RWPE2 (cell line): ENCODE data around the gene TAS2R31.

Source experiments
- ATAC-seq: fragments of 200-7000 bp; cut with Tn5 transposase; 3 replicates; pipeline ENCODE4 v1.9.1; 2021; ENCODE audit warnings: low read depth
- DNase-seq: peaks from one replicate; pipeline ENCODE4 v3.0.0-alpha.2; 2020; ENCODE audit warnings: low spot score
- H3K27ac ChIP-seq: fragments of 450-650 bp; 2 replicates; pipeline ENCODE4 v1.5.1; 2017; ENCODE audit warnings: mild to moderate bottlenecking; ENCODE audit not compliant: poor library complexity, severe bottlenecking
- H3K27me3 ChIP-seq: fragments of 250-450 bp; sonication (Bioruptor Pico); 2 replicates; pipeline ENCODE4 v1.5.1; 2021; ENCODE audit warnings: mild to moderate bottlenecking, moderate library complexity; ENCODE audit not compliant: insufficient read depth, poor library complexity, severe bottlenecking
- H3K36me3 ChIP-seq: fragments of 250-450 bp; sonication (Bioruptor Pico); 2 replicates; pipeline ENCODE4 v1.5.1; 2020; ENCODE audit warnings: low read depth, mild to moderate bottlenecking, moderate library complexity
- H3K4me1 ChIP-seq: fragments of 250-450 bp; sonication (Bioruptor Pico); 2 replicates; pipeline ENCODE4 v1.5.1; 2021; ENCODE audit warnings: mild to moderate bottlenecking, moderate library complexity; ENCODE audit not compliant: insufficient read depth, poor library complexity, severe bottlenecking
- H3K4me3 ChIP-seq: fragments of 250-450 bp; sonication (Bioruptor Pico); 2 replicates; pipeline ENCODE4 v1.5.1; 2021; ENCODE audit warnings: mild to moderate bottlenecking, moderate library complexity; ENCODE audit not compliant: severe bottlenecking
- H3K9me3 ChIP-seq: fragments of 250-450 bp; sonication (Bioruptor Pico); 2 replicates; pipeline ENCODE4 v1.5.1; 2021; ENCODE audit warnings: mild to moderate bottlenecking, moderate library complexity; ENCODE audit not compliant: severe bottlenecking
- CTCF ChIP-seq: fragments of 450-650 bp; IDR thresholded peaks from one replicate; pipeline ENCODE4 v1.5.1; 2017; ENCODE audit warnings: mild to moderate bottlenecking, moderate library complexity; ENCODE audit not compliant: poor library complexity, severe bottlenecking

TAS2R31 gene

GRCh38 chr12:11031307-11031706 lies at the start of gene TAS2R31:
TAS2R31 (minus strand) TSS chr12:11031407; CDS start chr12:11031335, 72 bp downstream.
- H3K4me1 ChIP-seq = no peaks in the 10 kb centered on the region
- H3K27ac ChIP-seq = no peak within 1 kb of the TSS
- no peaks in the 10 kb centered on the region for H3K27me3 ChIP-seq
- no peak for ATAC-seq
- no peak for DNase-seq
- no peak within 1 kb of the TSS for H3K4me3 ChIP-seq
- H3K9me3 ChIP-seq = no peaks in the 10 kb centered on the region
- no peak for TF ChIP-seq CTCF
- no peaks in the 10 kb centered on the region for H3K36me3 ChIP-seq

GRCh38 chr12:11078246-11078645 lies 47.0 kb upstream of the TAS2R31 start:
- ATAC-seq (no peak), DNase-seq (no peak)
- TF ChIP-seq CTCF = no peak
- H3K9me3 ChIP-seq = no peaks in the 10 kb centered on the region
- H3K27me3 ChIP-seq = no peaks in the 10 kb centered on the region
- H3K4me3 ChIP-seq = no peak overlapping the region
- no peaks in the 10 kb centered on the region for H3K36me3 ChIP-seq
- no peaks in the 10 kb centered on the region for H3K4me1 ChIP-seq
- H3K27ac ChIP-seq = no peak overlapping the region

GRCh38 chr12:11075642-11076041 lies 44.4 kb upstream of the TAS2R31 start:
- ATAC-seq = no peak
- Histone ChIP-seq H3K4me1 (no peaks in the 10 kb centered on the region), H3K36me3 (no peaks in the 10 kb centered on the region), H3K27me3 (no peaks in the 10 kb centered on the region), H3K27ac (no peak overlapping the region), H3K4me3 (no peak overlapping the region), H3K9me3 (no peaks in the 10 kb centered on the region)
- no peak for DNase-seq
- TF ChIP-seq CTCF = no peak

- H3K4me1 ChIP-seq = no peaks in the 10 kb centered on the region
- no peak for TF ChIP-seq CTCF
- H3K36me3 ChIP-seq = no peaks in the 10 kb centered on the region
- no peaks in the 10 kb centered on the region for H3K9me3 ChIP-seq
- H3K27ac ChIP-seq = no peak overlapping the region
- no peak for ATAC-seq
- H3K4me3 ChIP-seq = no peak overlapping the region
- no peak for DNase-seq
- H3K27me3 ChIP-seq = no peaks in the 10 kb centered on the region
Observed at GRCh38 chr12:11071414-11071813, 40.2 kb upstream of the TAS2R31 start.

- H3K27me3 ChIP-seq = no peaks in the 10 kb centered on the region
- H3K27ac ChIP-seq = no peak overlapping the region
- H3K4me3 ChIP-seq = no peak overlapping the region
- no peaks in the 10 kb centered on the region for H3K36me3 ChIP-seq
- no peak for ATAC-seq
- DNase-seq = no peak
- no peaks in the 10 kb centered on the region for H3K9me3 ChIP-seq
- no peaks in the 10 kb centered on the region for H3K4me1 ChIP-seq
- no peak for TF ChIP-seq CTCF
Observed at GRCh38 chr12:11070999-11071398, 39.8 kb upstream of the TAS2R31 start.
